ENCODE measurements around the gene GUCY2C.

Gene GUCY2C

DNA sequence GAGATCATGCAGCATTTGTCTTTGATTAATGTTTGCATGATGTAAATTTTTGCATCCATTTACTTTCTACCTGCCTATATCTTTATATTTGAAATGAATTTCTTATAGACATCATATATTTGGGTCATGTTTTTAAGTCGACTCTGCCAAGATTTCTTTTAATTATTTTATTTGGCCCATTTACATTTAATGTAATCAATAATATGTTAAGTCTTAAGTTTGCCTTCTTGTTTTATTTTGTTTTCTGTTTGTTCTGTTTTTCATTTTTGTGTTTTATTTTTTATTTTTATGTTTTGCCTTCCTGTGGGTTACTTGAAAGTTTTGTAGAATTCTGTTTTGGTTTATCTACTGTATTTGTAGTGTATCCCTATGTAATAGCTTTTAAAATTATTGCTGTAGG lies 33.2 kb upstream of the GUCY2C start:
- Histone ChIP-seq H3K27ac (no peak overlapping the region), H3K4me3 (ENCODE audit: low read depth in 1 of 2, low read length in 1 of 2) (no peak overlapping the region), H3K9me3 (no peaks in the 10 kb centered on the region), H3K4me1 (ENCODE audit: control insufficient read depth in 1 of 2, insufficient read depth in 1 of 2, low read depth in 1 of 2, low read length in 1 of 2) (no peaks in the 10 kb centered on the region), H3K27me3 (peaks cover 15% of the 10 kb centered on the region), H3K36me3 (no peaks in the 10 kb centered on the region)
- TF ChIP-seq, protein P1, sequence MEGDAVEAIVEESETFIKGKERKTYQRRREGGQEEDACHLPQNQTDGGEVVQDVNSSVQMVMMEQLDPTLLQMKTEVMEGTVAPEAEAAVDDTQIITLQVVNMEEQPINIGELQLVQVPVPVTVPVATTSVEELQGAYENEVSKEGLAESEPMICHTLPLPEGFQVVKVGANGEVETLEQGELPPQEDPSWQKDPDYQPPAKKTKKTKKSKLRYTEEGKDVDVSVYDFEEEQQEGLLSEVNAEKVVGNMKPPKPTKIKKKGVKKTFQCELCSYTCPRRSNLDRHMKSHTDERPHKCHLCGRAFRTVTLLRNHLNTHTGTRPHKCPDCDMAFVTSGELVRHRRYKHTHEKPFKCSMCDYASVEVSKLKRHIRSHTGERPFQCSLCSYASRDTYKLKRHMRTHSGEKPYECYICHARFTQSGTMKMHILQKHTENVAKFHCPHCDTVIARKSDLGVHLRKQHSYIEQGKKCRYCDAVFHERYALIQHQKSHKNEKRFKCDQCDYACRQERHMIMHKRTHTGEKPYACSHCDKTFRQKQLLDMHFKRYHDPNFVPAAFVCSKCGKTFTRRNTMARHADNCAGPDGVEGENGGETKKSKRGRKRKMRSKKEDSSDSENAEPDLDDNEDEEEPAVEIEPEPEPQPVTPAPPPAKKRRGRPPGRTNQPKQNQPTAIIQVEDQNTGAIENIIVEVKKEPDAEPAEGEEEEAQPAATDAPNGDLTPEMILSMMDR (IDR thresholded peaks at IDR 0.05), result no peak

- Histone ChIP-seq H3K4me1 (ENCODE audit: control insufficient read depth in 1 of 2, insufficient read depth in 1 of 2, low read depth in 1 of 2, low read length in 1 of 2) (no peaks in the 10 kb centered on the region), H3K9me3 (no peaks in the 10 kb centered on the region), H3K27me3 (peaks cover 22% of the 10 kb centered on the region), H3K36me3 (no peaks in the 10 kb centered on the region), H3K4me3 (ENCODE audit: low read depth in 1 of 2, low read length in 1 of 2) (no peak overlapping the region), H3K27ac (no peak overlapping the region)
- TF ChIP-seq, protein P1 (IDR thresholded peaks at IDR 0.05), result peak; percentile 22
These were observed 27.4 kb upstream of the GUCY2C start for GRCh38 chr12:14723763-14724162.

GRCh38 chr12:14716848-14717444 lies 20.5 kb upstream of the GUCY2C start:
- no peaks in the 10 kb centered on the region for H3K4me1 ChIP-seq (ENCODE audit: control insufficient read depth in 1 of 2, insufficient read depth in 1 of 2, low read depth in 1 of 2, low read length in 1 of 2)
- peaks cover 64% of the 10 kb centered on the region for H3K27me3 ChIP-seq
- TF ChIP-seq, protein P1 (IDR thresholded peaks at IDR 0.05), result no peak
- H3K9me3 ChIP-seq, result no peaks in the 10 kb centered on the region
- no peak overlapping the region for H3K4me3 ChIP-seq (ENCODE audit: low read depth in 1 of 2, low read length in 1 of 2)
- no peak overlapping the region for H3K27ac ChIP-seq
- H3K36me3 ChIP-seq, result no peaks in the 10 kb centered on the region

DNA sequence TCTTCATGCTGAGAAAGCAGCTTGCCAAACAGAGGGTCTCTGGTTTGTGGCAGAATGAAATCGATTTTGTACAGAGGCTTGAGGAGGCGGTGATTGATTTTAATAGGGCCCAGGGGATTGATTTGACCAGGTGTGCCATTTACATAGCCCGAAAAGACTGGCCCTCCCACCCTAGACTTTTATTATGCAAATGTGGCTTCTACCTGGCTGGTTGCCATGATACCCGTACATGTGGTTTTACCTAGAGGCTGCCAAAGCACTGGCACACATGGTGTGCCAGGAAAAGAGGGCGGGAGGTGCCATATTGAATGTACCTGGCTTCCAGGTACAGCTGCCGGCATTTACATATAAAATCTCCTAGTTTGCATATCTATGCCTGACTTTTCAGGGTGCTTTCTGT lies 18.0 kb upstream of the GUCY2C start:
- H3K27me3 ChIP-seq, result peaks cover 73% of the 10 kb centered on the region
- no peak overlapping the region for H3K4me3 ChIP-seq (ENCODE audit: low read depth in 1 of 2, low read length in 1 of 2)
- TF ChIP-seq, protein P1 (IDR thresholded peaks at IDR 0.05), result no peak
- H3K27ac ChIP-seq, result no peak overlapping the region
- no peaks in the 10 kb centered on the region for H3K4me1 ChIP-seq (ENCODE audit: control insufficient read depth in 1 of 2, insufficient read depth in 1 of 2, low read depth in 1 of 2, low read length in 1 of 2)
- H3K36me3 ChIP-seq, result no peaks in the 10 kb centered on the region
- no peaks in the 10 kb centered on the region for H3K9me3 ChIP-seq

- H3K36me3 ChIP-seq, result no peaks in the 10 kb centered on the region
- H3K27me3 ChIP-seq, result peaks cover 70% of the 10 kb centered on the region
- no peak overlapping the region for H3K27ac ChIP-seq
- H3K9me3 ChIP-seq, result no peaks in the 10 kb centered on the region
- H3K4me1 ChIP-seq (ENCODE audit: control insufficient read depth in 1 of 2, insufficient read depth in 1 of 2, low read depth in 1 of 2, low read length in 1 of 2), result no peaks in the 10 kb centered on the region
- TF ChIP-seq, protein P1 (IDR thresholded peaks at IDR 0.05), result no peak
- no peak overlapping the region for H3K4me3 ChIP-seq (ENCODE audit: low read depth in 1 of 2, low read length in 1 of 2)
These were observed 14.4 kb upstream of the GUCY2C start for GRCh38 chr12:14710632-14711320.

Data from neutrophil (primary cell).